HS-27A (cell line): ENCODE results near the gene TICAM1.

Experiments used
- DNase-seq: peaks from one replicate; pipeline ENCODE4 v3.0.0-alpha.2; 2012; ENCODE audit warnings: low read depth, missing footprints

TICAM1 gene

GRCh38 chr19:4768934-4769777, 62.4 kb downstream of the TICAM1 start:
- DNase-seq = peak; percentile 15
